ENCODE measurements around the gene MAML2.

MAML2 gene

DNA sequence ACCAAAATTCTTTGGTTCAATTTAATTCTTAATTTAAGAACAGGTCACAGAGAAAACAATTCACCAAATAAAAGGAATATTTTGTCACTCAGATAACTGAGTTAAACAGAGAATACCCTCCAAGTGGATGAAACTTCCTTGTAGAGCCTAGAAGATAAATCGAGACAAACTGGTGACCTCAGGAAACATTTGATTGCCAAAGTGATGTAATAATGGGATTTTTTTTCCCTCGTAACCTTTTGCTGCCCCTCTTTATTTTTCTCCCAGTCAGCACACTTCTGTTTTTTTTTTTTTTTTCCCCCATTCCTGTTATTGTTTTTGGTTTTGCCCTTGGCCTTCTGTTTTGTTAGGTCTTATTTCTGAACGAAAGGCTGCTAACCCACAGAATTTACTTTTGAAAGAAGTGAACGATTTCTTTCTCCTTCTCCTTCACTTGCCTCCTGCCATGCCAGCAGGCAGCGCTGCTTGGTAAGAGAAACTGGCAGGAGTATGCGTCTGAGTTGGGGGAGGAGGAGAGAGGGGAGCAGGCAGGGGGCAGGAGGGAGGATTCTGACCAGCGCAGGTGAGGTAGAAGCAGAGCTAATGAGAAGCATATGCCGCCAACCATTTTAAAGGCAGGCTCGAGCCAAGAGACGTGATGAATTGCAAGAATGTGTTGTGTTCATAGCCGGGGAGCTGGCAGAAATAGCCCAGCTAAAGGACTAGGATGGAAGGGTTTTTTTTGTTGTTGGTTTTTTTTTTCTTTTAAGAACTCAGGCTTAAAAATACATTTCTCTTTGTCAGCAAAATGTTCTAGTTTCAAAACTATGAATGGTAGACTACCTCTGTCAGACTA, 297.2 kb downstream of the MAML2 start:
- ChIA-PET POLR2A (ENCODE audit: low non-redundant PET) (no interaction called here), CTCF (no interaction called here)
- no peak overlapping the region for H3K27ac ChIP-seq
- no peak for TF ChIP-seq CTCF (conservative IDR thresholded peaks at IDR 0.05; ENCODE audit: low read depth)
- no peak for DNase-seq (ENCODE audit: low spot score)

DNA sequence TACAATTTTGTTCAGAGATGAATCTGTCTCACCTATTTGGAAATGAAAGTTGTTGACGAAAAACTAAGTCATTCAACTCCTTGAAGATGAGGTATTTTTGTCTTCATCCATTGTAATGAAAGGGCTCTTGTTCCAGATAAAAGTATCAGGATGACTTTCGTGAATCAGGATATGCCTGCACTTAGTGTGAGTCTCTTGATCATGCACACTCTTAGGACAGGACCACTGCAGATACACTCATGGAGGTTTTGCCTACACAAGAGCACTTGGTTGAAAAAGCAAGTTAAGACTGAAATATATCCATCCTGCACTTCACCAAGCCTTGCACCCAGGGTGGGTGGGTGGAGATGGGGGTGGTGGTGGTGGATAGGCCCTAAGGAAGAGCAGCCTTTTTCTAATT, 298.2 kb downstream of the MAML2 start:
- ChIA-PET POLR2A (ENCODE audit: low non-redundant PET) (no interaction called here), CTCF (interaction anchor here (0.6 kb wide), 1 partner anchor 77 kb away, joined by 4 read pairs; no protein-coding TSS in a partner anchor)
- no peak for DNase-seq (ENCODE audit: low spot score)
- no peak for TF ChIP-seq CTCF (conservative IDR thresholded peaks at IDR 0.05; ENCODE audit: low read depth)
- H3K27ac ChIP-seq: no peak overlapping the region

- H3K27ac ChIP-seq: no peak overlapping the region
- CTCF ChIA-PET: interaction anchor here (0.6 kb wide), 1 partner anchor 77 kb away, joined by 4 read pairs; no protein-coding TSS in a partner anchor
- TF ChIP-seq CTCF (conservative IDR thresholded peaks at IDR 0.05; ENCODE audit: low read depth): no peak
- no peak for DNase-seq (ENCODE audit: low spot score)
- POLR2A ChIA-PET (ENCODE audit: low non-redundant PET): no interaction called here
Measured at GRCh38 chr11:96044311-96044710, 298.7 kb downstream of the MAML2 start.

- CTCF ChIA-PET: interaction anchor here (0.5 kb wide), 1 partner anchor 126 kb away, joined by 3 read pairs; no protein-coding TSS in a partner anchor
- TF ChIP-seq CTCF (conservative IDR thresholded peaks at IDR 0.05; ENCODE audit: low read depth): no peak
Measured at GRCh38 chr11:96043291-96043690, 299.7 kb downstream of the MAML2 start.

DNA sequence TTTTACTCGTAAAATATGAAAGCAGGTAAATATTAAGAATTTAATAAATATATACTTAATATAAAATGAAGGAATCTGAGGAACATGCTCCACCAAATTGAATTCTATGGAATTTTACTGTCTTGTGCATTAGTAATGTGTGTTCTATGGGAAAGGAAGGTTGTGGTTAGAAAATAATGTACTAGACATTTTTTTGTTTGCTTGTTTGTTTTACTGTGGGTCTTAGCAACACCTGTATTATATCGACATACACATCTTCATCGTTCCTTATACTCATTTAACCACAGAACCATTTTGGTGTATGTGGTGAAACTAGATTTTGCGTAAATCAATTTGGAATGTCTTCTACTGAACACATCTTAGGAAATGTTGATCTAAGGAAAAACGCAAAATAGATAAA, 304.9 kb downstream of the MAML2 start:
- CTCF ChIA-PET: interaction anchor here (0.6 to 0.9 kb wide), 2 partner anchors 304 to 305 kb away, joined by 3 read pairs; partner anchors contain the start of gene MAML2
- DNase-seq (ENCODE audit: low spot score): no peak

More at GRCh38 chr11:96043291-96043690, 299.7 kb downstream of the MAML2 start:
- H3K27ac ChIP-seq: no peak overlapping the region
- POLR2A ChIA-PET (ENCODE audit: low non-redundant PET): no interaction called here
- DNase-seq (ENCODE audit: low spot score): no peak

More for the DNA sequence above, 304.9 kb downstream of the MAML2 start:
- H3K27ac ChIP-seq: no peak overlapping the region
- POLR2A ChIA-PET (ENCODE audit: low non-redundant PET): no interaction called here
- no peak for TF ChIP-seq CTCF (conservative IDR thresholded peaks at IDR 0.05; ENCODE audit: low read depth)
